ENCODE data around the gene SPART.

- TF ChIP-seq POLR2A (IDR thresholded peaks at IDR 0.05) (no peak), CTCF (IDR thresholded peaks at IDR 0.05) (no peak)
Measured at GRCh38 chr13:36331280-36331679, 14.9 kb downstream of the SPART start.
